Kidney (tissue), 14 donors: Measurements from ENCODE around the gene WNT7B. TPM values are rescaled to one million over a fixed set of nuclear protein-coding genes. Genes with fewer than 3 reads are reported as not detected.
A peak's percentile ranks its signal among the peaks of the same experiment; 100 is the strongest.

Experiments used
- DNase-seq, 5 donors: peaks; one replicate each; pipeline ENCODE4 v3.0.0-alpha.2; 2013 to 2020
- FAIRE-seq: peaks from 2 replicates; lab custom pipeline; 2012; peaks lifted over from hg19 to GRCh38; lab: Jason Lieb, UNC
- H3K27ac ChIP-seq, 2 donors: one replicate each; pipeline ENCODE4 v1.7.0; 2013; ENCODE audit warnings: low read depth in 2 of 2, low read length in 2 of 2, inconsistent platforms in 1 of 2
- H3K27me3 ChIP-seq: one replicate; pipeline ENCODE4 v1.7.1; 2013; ENCODE audit warnings: low read length, inconsistent platforms; ENCODE audit not compliant: control insufficient read depth, insufficient read depth
- H3K36me3 ChIP-seq, 3 donors: one replicate each; pipeline versions ENCODE4 v1.7.0 to v1.7.1; 2013; ENCODE audit warnings: low read length in 3 of 3, control low read depth in 1 of 3, inconsistent platforms in 1 of 3; ENCODE audit not compliant: insufficient read depth in 3 of 3, control insufficient read depth in 2 of 3
- H3K4me1 ChIP-seq, 3 donors: one replicate each; pipeline versions ENCODE4 v1.7.0 to v1.7.1; 2013; ENCODE audit warnings: low read length in 3 of 3, inconsistent platforms in 1 of 3, low read depth in 1 of 3; ENCODE audit not compliant: control insufficient read depth in 2 of 3, insufficient read depth in 2 of 3
- H3K4me3 ChIP-seq, 3 donors: one replicate each; pipeline versions ENCODE4 v1.7.0 to v1.8.1; 2013; ENCODE audit warnings: low read length in 3 of 3, control low read depth in 1 of 3, inconsistent platforms in 1 of 3
- H3K9ac ChIP-seq, 3 donors: one replicate each; pipeline versions ENCODE4 v1.7.0 to v1.7.1; 2013; ENCODE audit warnings: low read length in 3 of 3, control low read depth in 1 of 3, inconsistent platforms in 1 of 3
- H3K9me3 ChIP-seq, 3 donors: one replicate each; pipeline versions ENCODE4 v1.7.0 to v1.7.1; 2013; ENCODE audit warnings: low read length in 3 of 3, control low read depth in 1 of 3, inconsistent platforms in 1 of 3; ENCODE audit not compliant: control insufficient read depth in 2 of 3, insufficient read depth in 1 of 3
- CTCF ChIP-seq: IDR thresholded peaks from 3 replicates; pipeline ENCODE4 v1.5.1; 2012; ENCODE audit warnings: mild to moderate bottlenecking, moderate library complexity, borderline replicate concordance; ENCODE audit not compliant: insufficient read depth; ENCODE audit errors: extremely low read depth
- intact Hi-C: fragments of 100-400 bp; cut with DNase I; formaldehyde crosslinking; loops from one replicate; pipeline ENCODE4 v1.11.1; 2022
- polyA plus RNA-seq: library from polyadenylated mRNA; stranded (reverse); fragments of 350-450 nt; fragmentation: Illumina TruSeq; extraction: RNeasy Lipid Tissue Mini Kit (QIAGEN cat#74804); gene quantifications from one replicate; pipeline ENCODE4 v1.2.3, GENCODE V29; 2014; ENCODE audit warnings: low read depth, low replicate concordance; ENCODE audit not compliant: insufficient read depth
- total RNA-seq: library from RNA; stranded (reverse); fragmentation: NEBNext Ultra II Directional; extraction: Animal tissue kit (Norgen Biotek cat#: 25700); gene quantifications from one replicate; pipeline ENCODE4 v1.2.1, GENCODE V29; 2021
- donor health status: control.
- donor health status: control.
- donor health status: control.
- donor health status: control.
- donor health status: control.
- donor health status: DM: yes; HTN: yes; CAD: no.
- donor health status: Normal renal cell carcinoma (clear cell type).

Gene WNT7B
- total and polyA plus RNA-seq, 2 donors from 2014 or later = 1.6 to 2.4 TPM

DNA sequence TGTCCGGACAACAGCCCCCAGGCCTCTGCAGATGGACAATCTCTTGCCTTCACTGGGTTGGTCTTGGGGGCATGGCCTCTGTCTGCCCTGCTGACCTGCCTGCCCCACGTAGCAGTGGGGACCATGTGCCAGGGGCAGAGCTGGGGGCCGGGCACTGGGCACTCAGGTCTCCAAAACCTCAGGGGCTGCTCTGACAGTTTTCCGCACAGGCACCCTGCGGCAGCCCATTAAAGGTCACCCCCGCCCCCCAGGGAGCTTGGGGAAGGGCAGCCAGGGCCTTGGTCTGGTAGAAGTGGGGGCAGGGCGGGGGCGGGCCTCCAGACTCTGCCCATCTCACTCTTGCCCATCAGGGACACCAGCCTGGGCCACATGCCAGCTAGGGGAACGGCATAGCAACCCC is 49.9 kb downstream of the WNT7B start:
- no peak overlapping the region for H3K27ac ChIP-seq
- H3K9me3 ChIP-seq = no peaks in the 10 kb centered on the region
- no peaks in the 10 kb centered on the region for H3K36me3 ChIP-seq
- no peaks in the 10 kb centered on the region for H3K4me1 ChIP-seq
- DNase-seq (no peak), FAIRE-seq (no peak)
- intact Hi-C loops = no loop called here
- no peaks in the 10 kb centered on the region for H3K27me3 ChIP-seq
- TF ChIP-seq CTCF = no peak
- no peak overlapping the region for H3K9ac ChIP-seq
- no peak overlapping the region for H3K4me3 ChIP-seq

DNA sequence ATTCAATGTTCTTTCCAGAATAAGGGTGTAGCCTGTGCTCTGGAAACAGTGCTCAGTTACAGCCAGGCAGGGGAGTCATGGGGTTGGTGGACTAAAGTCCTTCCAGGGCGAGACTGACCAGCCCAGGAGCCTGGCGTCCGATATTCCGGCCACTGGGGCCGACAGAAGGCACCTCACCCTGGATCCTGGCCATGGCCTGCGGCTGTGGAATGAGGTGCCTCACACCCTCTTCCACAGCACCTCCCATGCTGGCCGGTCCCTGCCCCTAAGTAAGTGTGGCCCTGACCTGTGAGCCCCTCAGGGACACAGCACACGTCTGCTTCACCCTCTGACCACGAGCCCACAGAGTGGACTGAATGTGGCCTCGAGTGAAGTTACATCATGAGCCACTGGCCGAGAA is 50.5 kb downstream of the WNT7B start:
- no peak overlapping the region for H3K9ac ChIP-seq
- TF ChIP-seq CTCF = no peak
- no peaks in the 10 kb centered on the region for H3K36me3 ChIP-seq
- no peak overlapping the region for H3K4me3 ChIP-seq
- FAIRE-seq (no peak), DNase-seq (no peak)
- no peaks in the 10 kb centered on the region for H3K27me3 ChIP-seq
- no peak overlapping the region for H3K27ac ChIP-seq
- no peaks in the 10 kb centered on the region for H3K4me1 ChIP-seq
- intact Hi-C loops = no loop called here
- H3K9me3 ChIP-seq = no peaks in the 10 kb centered on the region

DNA sequence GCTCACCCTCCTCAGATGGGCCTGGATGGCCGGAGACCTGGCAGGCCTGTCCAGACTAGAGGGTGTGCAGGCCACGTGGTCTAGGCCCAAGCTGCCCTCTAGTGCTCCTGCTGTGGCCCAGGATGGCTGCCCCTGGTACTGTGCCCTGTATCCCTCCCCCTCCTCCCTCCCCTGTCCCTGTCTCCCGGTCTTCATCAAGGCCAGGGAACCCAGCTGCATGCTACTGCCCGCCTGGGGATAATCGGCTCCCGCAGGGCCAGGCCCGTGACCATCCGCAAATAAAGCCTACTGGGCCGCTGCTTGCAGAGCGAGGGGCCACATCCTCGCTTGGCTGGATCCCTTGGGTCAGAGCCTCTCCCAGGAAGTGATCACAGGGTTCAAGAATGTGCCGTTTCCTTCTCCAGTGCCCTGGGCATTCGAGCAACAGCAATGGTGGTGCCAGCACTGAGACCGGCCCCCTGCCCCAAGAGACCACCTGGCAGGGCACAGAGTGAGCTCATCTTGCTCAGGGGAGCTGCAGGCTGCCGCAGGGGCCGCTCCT is 51.1 kb downstream of the WNT7B start:
- Histone ChIP-seq H3K27me3 (no peaks in the 10 kb centered on the region), H3K9ac (no peak overlapping the region), H3K36me3 (no peaks in the 10 kb centered on the region), H3K4me3 (no peak overlapping the region), H3K4me1 (no peaks in the 10 kb centered on the region), H3K9me3 (no peaks in the 10 kb centered on the region), H3K27ac (no peak overlapping the region)
- intact Hi-C loops = no loop called here
- TF ChIP-seq CTCF = no peak
- DNase-seq (peak in 3 of 5 donors; percentile 53 to 71 (median 70)), FAIRE-seq (no peak)

GRCh38 chr22:45923835-45924234 is 53.1 kb downstream of the WNT7B start:
- Histone ChIP-seq H3K9ac (no peak overlapping the region), H3K4me1 (no peaks in the 10 kb centered on the region), H3K36me3 (no peaks in the 10 kb centered on the region), H3K4me3 (no peak overlapping the region), H3K9me3 (no peaks in the 10 kb centered on the region), H3K27me3 (no peaks in the 10 kb centered on the region), H3K27ac (no peak overlapping the region)
- TF ChIP-seq CTCF = no peak
- FAIRE-seq (no peak), DNase-seq (peak in 4 of 5 donors; percentile 69 to 78 (median 74))
- intact Hi-C loops = no loop called here
